HepG2 (cell line): ENCODE measurements around the gene REELD1. TPM values are rescaled to one million over a fixed set of nuclear protein-coding genes. Genes with fewer than 3 reads are reported as not detected.

Experiments
- ARNTL ChIP-seq: sonication (generic); formaldehyde crosslinking; IDR thresholded peaks from 2 replicates; pipeline ENCODE4 v1.4.0; 2020; ENCODE audit warnings: mild to moderate bottlenecking, missing genetic modification reagents
- CCAR2 ChIP-seq: fragments of 200-400 bp; formaldehyde crosslinking; optimal IDR thresholded peaks from 2 replicates; pipeline ENCODE3; 2018; ENCODE audit warnings: low read depth, mild to moderate bottlenecking, low read length, moderate library complexity
- DNMT1 ChIP-seq: sonication (generic); formaldehyde crosslinking; IDR thresholded peaks from 2 replicates; pipeline ENCODE4 v1.5.1; 2020; ENCODE audit warnings: mild to moderate bottlenecking, missing genetic modification reagents
- FOXO1 ChIP-seq: sonication (generic); formaldehyde crosslinking; IDR thresholded peaks from 2 replicates; pipeline ENCODE4 v1.4.0; 2020; ENCODE audit warnings: missing genetic modification reagents
- MAX ChIP-seq: IDR thresholded peaks from 2 replicates; pipeline ENCODE4 v1.6.1; 2012; ENCODE audit warnings: inconsistent platforms
- NCOA1 ChIP-seq: sonication (generic); formaldehyde crosslinking; IDR thresholded peaks from 2 replicates; pipeline ENCODE4 v1.9.0; 2021; ENCODE audit warnings: missing genetic modification reagents
- NFAT5 ChIP-seq: sonication (generic); formaldehyde crosslinking; IDR thresholded peaks from 2 replicates; pipeline ENCODE4 v1.4.0; 2020; ENCODE audit warnings: missing genetic modification reagents
- PTBP1 ChIP-seq: fragments of 200-400 bp; formaldehyde crosslinking; IDR thresholded peaks from 2 replicates; pipeline ENCODE4 v1.6.1; 2018; ENCODE audit warnings: low read length, low read depth; ENCODE audit not compliant: poor library complexity, severe bottlenecking
- SIX1 ChIP-seq: sonication (generic); formaldehyde crosslinking; IDR thresholded peaks from 2 replicates; pipeline ENCODE4 v1.4.0; 2020; ENCODE audit warnings: missing genetic modification reagents, borderline replicate concordance
- SMAD9 ChIP-seq: sonication (generic); formaldehyde crosslinking; IDR thresholded peaks from 2 replicates; pipeline ENCODE4 v1.5.1; 2020; ENCODE audit warnings: mild to moderate bottlenecking, missing genetic modification reagents
- SRSF9 ChIP-seq: fragments of 200-400 bp; formaldehyde crosslinking; IDR thresholded peaks from 2 replicates; pipeline ENCODE4 v1.6.1; 2018; ENCODE audit warnings: borderline replicate concordance, mild to moderate bottlenecking, low read depth, low read length; ENCODE audit not compliant: insufficient read depth, poor library complexity, severe bottlenecking
- ZNF263 ChIP-seq: sonication (generic); formaldehyde crosslinking; IDR thresholded peaks from 2 replicates; pipeline ENCODE4 v1.4.0; 2020; ENCODE audit warnings: missing genetic modification reagents
- ZNF513 ChIP-seq: sonication (generic); formaldehyde crosslinking; conservative IDR thresholded peaks from 2 replicates; pipeline ENCODE4 v1.5.0; 2020; ENCODE audit warnings: missing genetic modification reagents
- ZNF558 ChIP-seq: sonication (generic); formaldehyde crosslinking; IDR thresholded peaks from 2 replicates; pipeline ENCODE4 v1.9.0; 2022; ENCODE audit warnings: mild to moderate bottlenecking, missing genetic modification reagents, borderline replicate concordance
- ZNF672 ChIP-seq: sonication (generic); formaldehyde crosslinking; IDR thresholded peaks from 2 replicates; pipeline ENCODE4 v1.8.1; 2022; ENCODE audit warnings: missing genetic modification reagents
- ZNF841 ChIP-seq: sonication (generic); formaldehyde crosslinking; IDR thresholded peaks from 2 replicates; pipeline ENCODE4 v1.8.1; 2023; ENCODE audit warnings: missing genetic modification reagents, borderline replicate concordance
- polyA plus RNA-seq, 8 experiments: library from polyadenylated mRNA; depleted of rRNA in 3 of 8; stranded (reverse) in 7 of 8; unstranded in 1 of 8; fragments of >200 nt; fragmentation: Illumina TruSeq in 4 of 8; extraction: Trizol in 4 of 8; gene quantifications; 2 replicates each; pipeline versions ENCODE4 v1.2.1 to v1.2.3, GENCODE V29; 2011 to 2016; ENCODE audit warnings: low read depth in 4 of 8, missing spikeins in 1 of 8, mixed read lengths in 1 of 8; ENCODE audit not compliant: insufficient read depth in 1 of 8
- total RNA-seq, 5 experiments: library from RNA; depleted of rRNA; stranded (reverse); fragments of >200 nt; fragmentation: Illumina TruSeq; extraction: Trizol; gene quantifications; 2 replicates each; pipeline ENCODE4 v1.2.3, GENCODE V29; 2016; ENCODE audit warnings: low read depth in 1 of 5

Gene REELD1
- total and polyA plus RNA-seq, 2 of the 13 experiments (the other 11 are each of a cell fraction or from before 2014, with no cell fraction given): 0.04 to 0.26 TPM

- TF ChIP-seq NFAT5 (CRISPR knock-in tag): no peak
- TF ChIP-seq SMAD9 (CRISPR knock-in tag): no peak
- TF ChIP-seq ZNF841 (CRISPR knock-in tag): no peak
- TF ChIP-seq SIX1 (CRISPR knock-in tag): no peak
- no peak for TF ChIP-seq ZNF672 (CRISPR knock-in tag)
- no peak for TF ChIP-seq FOXO1 (CRISPR knock-in tag)
- TF ChIP-seq CCAR2: no peak
- no peak for TF ChIP-seq ARNTL
- no peak for TF ChIP-seq SRSF9
- no peak for TF ChIP-seq DNMT1 (CRISPR knock-in tag)
- TF ChIP-seq ZNF513: no peak
- no peak for TF ChIP-seq ZNF263 (CRISPR knock-in tag)
- TF ChIP-seq NCOA1: no peak
- TF ChIP-seq MAX: no peak
- TF ChIP-seq PTBP1: no peak
- TF ChIP-seq ZNF558 (CRISPR knock-in tag): no peak
- TF ChIP-seq, all 625 proteins: peak for 0
These were observed 44.2 kb upstream of the REELD1 start (continued) for GRCh38 chr4:146170149-146170548.
